Adrenal gland (tissue), 5 donors: ENCODE results near the gene PCYOX1L.

Source experiments
- CTCF ChIP-seq, 6 experiments: fragments of 450-650 bp in 4 of 6; fragments of 200-600 bp in 2 of 6; sonication (generic) in 1 of 6; IDR thresholded peaks; 1 replicate in 5 of 6; 2 replicates in 1 of 6; pipeline versions ENCODE4 v1.5.1 to v1.8.0; 2016 to 2021; ENCODE audit warnings: antibody characterized with exemption in 6 of 6, mild to moderate bottlenecking in 2 of 6, moderate library complexity in 1 of 6
- POLR2A ChIP-seq, 2 donors: fragments of 450-650 bp; IDR thresholded peaks; one replicate each; pipeline ENCODE4 v1.6.1; 2017; ENCODE audit warnings: antibody characterized with exemption in 2 of 2, mild to moderate bottlenecking in 2 of 2, moderate library complexity in 1 of 2
- donor health status: DM: no; HTN: no; CAD: no.

GRCh38 chr5:149323621-149324205 is 34.1 kb upstream of the PCYOX1L start:
- no peak for TF ChIP-seq CTCF (IDR thresholded peaks at IDR 0.05)
- TF ChIP-seq POLR2A (IDR thresholded peaks at IDR 0.05) = no peak
